Measurements from ENCODE around the gene RPL41. TPM values are rescaled to one million over a fixed set of nuclear protein-coding genes. Genes with fewer than 3 reads are reported as not detected.

Gene RPL41
- total RNA-seq, 2 experiments from 2014 or later = 5,971 to 6,299 TPM

- H3K9me3 Mint-ChIP-seq = no peaks in the 10 kb centered on the region
- DNase-seq = no peak
- H3K27ac Mint-ChIP-seq = no peak overlapping the region
- H3K4me1 Mint-ChIP-seq (ENCODE audit: low read depth) = peaks cover 12% of the 10 kb centered on the region
- no peak overlapping the region for H3K4me3 Mint-ChIP-seq
- intact Hi-C loops (cut with micrococcal nuclease) = loop anchor here (5.0 kb wide), 1 partner anchor 36 kb away; no protein-coding TSS in a partner anchor
- CTCF ChIA-PET = interaction anchor here (0.6 to 1.4 kb wide), 3 partner anchors 14 to 279 kb away, joined by 3 to 4 read pairs (median 4); no protein-coding TSS in a partner anchor
- H3K27me3 Mint-ChIP-seq (ENCODE audit: low read depth) = peaks cover 17% of the 10 kb centered on the region
- H3K36me3 Mint-ChIP-seq (ENCODE audit: low read depth) = no peaks in the 10 kb centered on the region
Measured at GRCh38 chr12:56082967-56083366, 33.5 kb upstream of the RPL41 start.

GRCh38 chr12:56084958-56085543, 31.4 kb upstream of the RPL41 start:
- Mint-ChIP-seq H3K4me1 (ENCODE audit: low read depth) (peaks cover 8% of the 10 kb centered on the region), H3K9me3 (no peaks in the 10 kb centered on the region), H3K36me3 (ENCODE audit: low read depth) (no peaks in the 10 kb centered on the region), H3K4me3 (no peak overlapping the region), H3K27me3 (ENCODE audit: low read depth) (peaks cover 13% of the 10 kb centered on the region), H3K27ac (no peak overlapping the region)
- peak; percentile 55 for DNase-seq
- CTCF ChIA-PET = interaction anchor here (0.5 to 3.2 kb wide), 13 partner anchors 11 to 340 kb away, joined by 3 to 22 read pairs (median 3); partner anchors contain the start of gene PA2G4
- intact Hi-C loops (cut with micrococcal nuclease) = loop anchor here (1.0 to 5.0 kb wide), 3 partner anchors 19 to 38 kb away; partner anchors contain the start of genes PA2G4 and RPL41

GRCh38 chr12:56086096-56086495, 30.3 kb upstream of the RPL41 start:
- CTCF ChIA-PET = interaction anchor here (0.6 to 3.2 kb wide), 6 partner anchors 11 to 248 kb away, joined by 3 to 22 read pairs (median 4); partner anchors contain the start of genes PA2G4 and PAN2
- Mint-ChIP-seq H3K36me3 (ENCODE audit: low read depth) (no peaks in the 10 kb centered on the region), H3K4me3 (no peak overlapping the region), H3K9me3 (no peaks in the 10 kb centered on the region), H3K4me1 (ENCODE audit: low read depth) (peaks cover under 1% of the 10 kb centered on the region), H3K27ac (no peak overlapping the region), H3K27me3 (ENCODE audit: low read depth) (peaks cover 8% of the 10 kb centered on the region)
- DNase-seq = no peak
- intact Hi-C loops (cut with micrococcal nuclease) = no loop called here

- Mint-ChIP-seq H3K9me3 (no peaks in the 10 kb centered on the region), H3K27ac (no peak overlapping the region), H3K27me3 (ENCODE audit: low read depth) (peaks cover 4% of the 10 kb centered on the region), H3K36me3 (ENCODE audit: low read depth) (no peaks in the 10 kb centered on the region), H3K4me1 (ENCODE audit: low read depth) (no peaks in the 10 kb centered on the region), H3K4me3 (no peak overlapping the region)
- CTCF ChIA-PET = interaction anchor here (0.8 to 3.2 kb wide), 3 partner anchors 10 to 40 kb away, joined by 3 to 22 read pairs (median 3); partner anchors contain the start of gene PA2G4
- no peak for DNase-seq
- intact Hi-C loops (cut with micrococcal nuclease) = no loop called here
Measured at GRCh38 chr12:56086608-56087007, 29.8 kb upstream of the RPL41 start.

- intact Hi-C loops (cut with micrococcal nuclease) = no loop called here
- CTCF ChIA-PET = interaction anchor here (3.2 kb wide), 1 partner anchor 16 kb away, joined by 22 read pairs; the partner anchor contains the start of gene PA2G4
- Mint-ChIP-seq H3K4me3 (no peak overlapping the region), H3K27me3 (ENCODE audit: low read depth) (no peaks in the 10 kb centered on the region), H3K36me3 (ENCODE audit: low read depth) (no peaks in the 10 kb centered on the region), H3K9me3 (no peaks in the 10 kb centered on the region), H3K4me1 (ENCODE audit: low read depth) (no peaks in the 10 kb centered on the region), H3K27ac (no peak overlapping the region)
- DNase-seq = no peak
Measured at GRCh38 chr12:56087220-56087619, 29.2 kb upstream of the RPL41 start.

GRCh38 chr12:56097738-56098137, 18.7 kb upstream of the RPL41 start:
- no peak overlapping the region for H3K27ac Mint-ChIP-seq
- no peaks in the 10 kb centered on the region for H3K36me3 Mint-ChIP-seq (ENCODE audit: low read depth)
- peaks cover 9% of the 10 kb centered on the region for H3K4me1 Mint-ChIP-seq (ENCODE audit: low read depth)
- CTCF ChIA-PET = interaction anchor here (1.2 kb wide), 1 partner anchor 15 kb away, joined by 4 read pairs; no protein-coding TSS in a partner anchor
- no peaks in the 10 kb centered on the region for H3K27me3 Mint-ChIP-seq (ENCODE audit: low read depth)
- H3K4me3 Mint-ChIP-seq = no peak overlapping the region
- H3K9me3 Mint-ChIP-seq = no peaks in the 10 kb centered on the region
- DNase-seq = no peak
- intact Hi-C loops (cut with micrococcal nuclease) = no loop called here

- Mint-ChIP-seq H3K36me3 (ENCODE audit: low read depth) (no peaks in the 10 kb centered on the region), H3K4me3 (no peak overlapping the region), H3K27ac (no peak overlapping the region), H3K9me3 (no peaks in the 10 kb centered on the region), H3K4me1 (ENCODE audit: low read depth) (peaks cover 17% of the 10 kb centered on the region), H3K27me3 (ENCODE audit: low read depth) (no peaks in the 10 kb centered on the region)
- DNase-seq = no peak
- CTCF ChIA-PET = no interaction called here
- intact Hi-C loops (cut with micrococcal nuclease) = no loop called here
Measured at GRCh38 chr12:56098592-56098991, 17.8 kb upstream of the RPL41 start.

- DNase-seq = no peak
- H3K27me3 Mint-ChIP-seq (ENCODE audit: low read depth) = no peaks in the 10 kb centered on the region
- CTCF ChIA-PET = interaction anchor here (1.0 kb wide), 1 partner anchor 15 kb away, joined by 3 read pairs; no protein-coding TSS in a partner anchor
- peaks cover 19% of the 10 kb centered on the region for H3K4me1 Mint-ChIP-seq (ENCODE audit: low read depth)
- H3K36me3 Mint-ChIP-seq (ENCODE audit: low read depth) = peaks cover 6% of the 10 kb centered on the region
- intact Hi-C loops (cut with micrococcal nuclease) = loop anchor here (5.0 kb wide), 1 partner anchor 102 kb away; the partner anchor contains the start of gene SUOX
- H3K9me3 Mint-ChIP-seq = no peaks in the 10 kb centered on the region
- no peak overlapping the region for H3K4me3 Mint-ChIP-seq
- H3K27ac Mint-ChIP-seq = no peak overlapping the region
Measured at GRCh38 chr12:56099787-56100186, 16.6 kb upstream of the RPL41 start.

- CTCF ChIA-PET = interaction anchor here (0.9 to 3.3 kb wide), 2 partner anchors 15 to 54 kb away, joined by 3 to 22 read pairs; no protein-coding TSS in a partner anchor
- H3K4me3 Mint-ChIP-seq = no peak overlapping the region
- no peak overlapping the region for H3K27ac Mint-ChIP-seq
- peaks cover 17% of the 10 kb centered on the region for H3K36me3 Mint-ChIP-seq (ENCODE audit: low read depth)
- H3K27me3 Mint-ChIP-seq (ENCODE audit: low read depth) = no peaks in the 10 kb centered on the region
- DNase-seq = no peak
- intact Hi-C loops (cut with micrococcal nuclease) = loop anchor here (5.0 kb wide), 1 partner anchor 104 kb away; the partner anchor contains the start of gene SUOX
- H3K9me3 Mint-ChIP-seq = no peaks in the 10 kb centered on the region
- peaks cover 25% of the 10 kb centered on the region for H3K4me1 Mint-ChIP-seq (ENCODE audit: low read depth)
Measured at GRCh38 chr12:56101045-56101444, 15.4 kb upstream of the RPL41 start.

GRCh38 chr12:56102683-56103065, 13.8 kb upstream of the RPL41 start:
- Mint-ChIP-seq H3K36me3 (ENCODE audit: low read depth) (peaks cover 30% of the 10 kb centered on the region), H3K4me1 (ENCODE audit: low read depth) (peaks cover 37% of the 10 kb centered on the region), H3K27ac (peak overlapping the region; percentile 99), H3K4me3 (peak overlapping the region; percentile 99), H3K9me3 (no peaks in the 10 kb centered on the region), H3K27me3 (ENCODE audit: low read depth) (no peaks in the 10 kb centered on the region)
- CTCF ChIA-PET = interaction anchor here (1.0 to 3.3 kb wide), 7 partner anchors 16 to 365 kb away, joined by 3 to 22 read pairs (median 7); partner anchors contain the start of gene ZC3H10
- intact Hi-C loops (cut with micrococcal nuclease) = loop anchor here (5.0 kb wide), 1 partner anchor 105 kb away; the partner anchor contains the start of gene SUOX
- DNase-seq = no peak

GRCh38 chr12:56103066-56103711, 13.2 kb upstream of the RPL41 start:
- H3K36me3 Mint-ChIP-seq (ENCODE audit: low read depth) = peaks cover 34% of the 10 kb centered on the region
- peak overlapping the region; percentile 99 for H3K4me3 Mint-ChIP-seq
- no peaks in the 10 kb centered on the region for H3K27me3 Mint-ChIP-seq (ENCODE audit: low read depth)
- DNase-seq = peak; percentile 25
- CTCF ChIA-PET = interaction anchor here (1.9 to 3.3 kb wide), 5 partner anchors 15 to 365 kb away, joined by 5 to 22 read pairs (median 8); partner anchors contain the start of gene ZC3H10
- H3K27ac Mint-ChIP-seq = peak overlapping the region; percentile 99
- H3K4me1 Mint-ChIP-seq (ENCODE audit: low read depth) = peaks cover 38% of the 10 kb centered on the region
- no peaks in the 10 kb centered on the region for H3K9me3 Mint-ChIP-seq
- intact Hi-C loops (cut with micrococcal nuclease) = loop anchor here (5.0 kb wide), 1 partner anchor 106 kb away; the partner anchor contains the start of gene SUOX

GRCh38 chr12:56103823-56104108, 12.7 kb upstream of the RPL41 start:
- H3K27me3 Mint-ChIP-seq (ENCODE audit: low read depth) = no peaks in the 10 kb centered on the region
- H3K36me3 Mint-ChIP-seq (ENCODE audit: low read depth) = peaks cover 40% of the 10 kb centered on the region
- peak overlapping the region; percentile 99 for H3K4me3 Mint-ChIP-seq
- intact Hi-C loops (cut with micrococcal nuclease) = loop anchor here (1.0 to 5.0 kb wide), 15 partner anchors 13 to 387 kb away; partner anchors contain the start of genes BLOC1S1, CD63, DNAJC14 and ESYT1
- CTCF ChIA-PET = interaction anchor here (0.6 to 3.3 kb wide), 8 partner anchors 15 to 366 kb away, joined by 3 to 22 read pairs (median 8); partner anchors contain the start of genes SMARCC2 and ZC3H10
- DNase-seq = no peak
- H3K4me1 Mint-ChIP-seq (ENCODE audit: low read depth) = peaks cover 38% of the 10 kb centered on the region
- H3K27ac Mint-ChIP-seq = peak overlapping the region; percentile 99
- no peaks in the 10 kb centered on the region for H3K9me3 Mint-ChIP-seq
